Loucy (cell line): ENCODE results near the gene COL4A3.

Experiments used
- EZH2phosphoT487 ChIP-seq: fragments of 200-600 bp; IDR thresholded peaks from 2 replicates; pipeline ENCODE4 v1.6.1; 2018; ENCODE audit warnings: antibody characterized with exemption, mild to moderate bottlenecking, moderate library complexity, borderline replicate concordance
- TF ChIP-seq, protein P1 (sequence below): fragments of 200-600 bp; sonication (generic); conservative IDR thresholded peaks from 2 replicates; pipeline ENCODE4 v1.5.1; 2014; ENCODE audit warnings: mild to moderate bottlenecking, antibody characterized with exemption, low read length

DNA sequence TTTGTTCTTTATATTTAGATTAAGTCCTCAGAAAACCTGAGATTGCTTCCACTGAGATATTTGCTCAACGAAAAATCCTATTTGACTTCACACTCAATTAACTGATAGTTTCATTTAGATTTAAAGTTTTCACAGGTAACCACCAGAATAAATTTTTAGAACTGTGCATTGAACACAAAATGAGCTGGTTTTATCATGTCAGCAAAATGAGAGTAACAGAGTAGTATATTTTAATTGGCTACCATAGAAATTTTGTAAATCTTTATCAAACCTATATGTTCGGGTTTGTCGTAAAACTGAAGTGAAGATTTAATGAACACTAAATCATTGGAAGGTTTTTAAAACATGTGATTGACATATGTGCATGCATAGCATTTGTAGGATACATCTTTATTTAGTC is 127.9 kb downstream of the COL4A3 start:
- TF ChIP-seq, protein P1, sequence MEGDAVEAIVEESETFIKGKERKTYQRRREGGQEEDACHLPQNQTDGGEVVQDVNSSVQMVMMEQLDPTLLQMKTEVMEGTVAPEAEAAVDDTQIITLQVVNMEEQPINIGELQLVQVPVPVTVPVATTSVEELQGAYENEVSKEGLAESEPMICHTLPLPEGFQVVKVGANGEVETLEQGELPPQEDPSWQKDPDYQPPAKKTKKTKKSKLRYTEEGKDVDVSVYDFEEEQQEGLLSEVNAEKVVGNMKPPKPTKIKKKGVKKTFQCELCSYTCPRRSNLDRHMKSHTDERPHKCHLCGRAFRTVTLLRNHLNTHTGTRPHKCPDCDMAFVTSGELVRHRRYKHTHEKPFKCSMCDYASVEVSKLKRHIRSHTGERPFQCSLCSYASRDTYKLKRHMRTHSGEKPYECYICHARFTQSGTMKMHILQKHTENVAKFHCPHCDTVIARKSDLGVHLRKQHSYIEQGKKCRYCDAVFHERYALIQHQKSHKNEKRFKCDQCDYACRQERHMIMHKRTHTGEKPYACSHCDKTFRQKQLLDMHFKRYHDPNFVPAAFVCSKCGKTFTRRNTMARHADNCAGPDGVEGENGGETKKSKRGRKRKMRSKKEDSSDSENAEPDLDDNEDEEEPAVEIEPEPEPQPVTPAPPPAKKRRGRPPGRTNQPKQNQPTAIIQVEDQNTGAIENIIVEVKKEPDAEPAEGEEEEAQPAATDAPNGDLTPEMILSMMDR: no peak
- TF ChIP-seq EZH2phosphoT487: no peak
